HepG2 (cell line): ENCODE measurements around the gene GLTPD2. TPM values are rescaled to one million over a fixed set of nuclear protein-coding genes. Genes with fewer than 3 reads are reported as not detected.
A peak's percentile ranks its signal among the peaks of the same experiment; 100 is the strongest.

Experiments used
- ARNT2 ChIP-seq: sonication (generic); formaldehyde crosslinking; IDR thresholded peaks from 2 replicates; pipeline ENCODE4 v1.8.0; 2022; ENCODE audit warnings: mild to moderate bottlenecking, low read depth, missing genetic modification reagents, moderate library complexity
- BCL6 ChIP-seq: IDR thresholded peaks from 2 replicates; pipeline ENCODE4 v1.6.1; 2016; ENCODE audit warnings: missing genetic modification reagents, missing compliant biosample characterization
- CC2D1A ChIP-seq: sonication (generic); formaldehyde crosslinking; IDR thresholded peaks from 2 replicates; pipeline ENCODE4 v1.8.1; 2023; ENCODE audit warnings: mild to moderate bottlenecking, missing genetic modification reagents
- MAFF ChIP-seq: IDR thresholded peaks from 2 replicates; pipeline ENCODE4 v1.6.1; 2011; ENCODE audit warnings: low read depth, low read length, improper control_type of control experiment
- MBNL3 ChIP-seq: fragments of 250-450 bp; sonication (Bioruptor Pico); conservative IDR thresholded peaks from 2 replicates; pipeline ENCODE4 v1.8.0; 2022; ENCODE audit warnings: mild to moderate bottlenecking, inconsistent platforms
- NFYB ChIP-seq: sonication (generic); formaldehyde crosslinking; IDR thresholded peaks from 2 replicates; pipeline ENCODE4 v1.4.0; 2020; ENCODE audit warnings: missing genetic modification reagents
- PAX8 ChIP-seq: sonication (generic); formaldehyde crosslinking; IDR thresholded peaks from 2 replicates; pipeline ENCODE4 v1.8.0; 2022; ENCODE audit warnings: mild to moderate bottlenecking, missing genetic modification reagents, borderline replicate concordance
- POLR2AphosphoS2 ChIP-seq: IDR thresholded peaks from 2 replicates; pipeline ENCODE4 v1.6.1; 2011; ENCODE audit warnings: low read depth, low read length, improper control_type of control experiment
- SKI ChIP-seq: fragments of 450-650 bp; IDR thresholded peaks from one replicate; pipeline ENCODE4 v1.6.1; 2018; ENCODE audit warnings: mild to moderate bottlenecking; ENCODE audit not compliant: partially characterized antibody
- SP1 ChIP-seq, 2 experiments: fragments of 450-650 bp in 1 of 2; sonication (generic) in 1 of 2; formaldehyde crosslinking in 1 of 2; IDR thresholded peaks; 2 replicates each; pipeline versions ENCODE4 v1.4.0 to v1.6.1; 2016 to 2020; ENCODE audit warnings: missing genetic modification reagents in 1 of 2
- ZFP36 ChIP-seq: fragments of 150-350 bp; IDR thresholded peaks from 2 replicates; pipeline ENCODE4 v1.6.1; 2018; ENCODE audit warnings: borderline replicate concordance, low read length, low read depth; ENCODE audit not compliant: partially characterized antibody
- ZNF550 ChIP-seq: sonication (generic); formaldehyde crosslinking; IDR thresholded peaks from 2 replicates; pipeline ENCODE4 v1.4.0; 2020; ENCODE audit warnings: mild to moderate bottlenecking, missing genetic modification reagents, borderline replicate concordance
- polyA plus RNA-seq, 8 experiments: library from polyadenylated mRNA; depleted of rRNA in 3 of 8; stranded (reverse) in 7 of 8; unstranded in 1 of 8; fragments of >200 nt; fragmentation: Illumina TruSeq in 4 of 8; extraction: Trizol in 4 of 8; gene quantifications; 2 replicates each; pipeline versions ENCODE4 v1.2.1 to v1.2.3, GENCODE V29; 2011 to 2016; ENCODE audit warnings: low read depth in 4 of 8, missing spikeins in 1 of 8, mixed read lengths in 1 of 8; ENCODE audit not compliant: insufficient read depth in 1 of 8
- total RNA-seq, 5 experiments: library from RNA; depleted of rRNA; stranded (reverse); fragments of >200 nt; fragmentation: Illumina TruSeq; extraction: Trizol; gene quantifications; 2 replicates each; pipeline ENCODE4 v1.2.3, GENCODE V29; 2016; ENCODE audit warnings: low read depth in 1 of 5
- TF ChIP-seq, protein P1 (sequence below): IDR thresholded peaks from 2 replicates; pipeline ENCODE4 v1.6.1; 2016; ENCODE audit warnings: mild to moderate bottlenecking
- TF ChIP-seq, protein P2 (sequence below): sonication (generic); formaldehyde crosslinking; IDR thresholded peaks from 2 replicates; pipeline ENCODE4 v1.4.0; 2020; ENCODE audit warnings: mild to moderate bottlenecking, missing genetic modification reagents
- TF ChIP-seq, protein P3 (sequence below), 2 experiments: sonication (generic) in 1 of 2; formaldehyde crosslinking in 1 of 2; IDR thresholded peaks; 2 replicates each; pipeline versions ENCODE4 v1.4.0 to v1.6.1; 2018 to 2020; ENCODE audit warnings: missing genetic modification reagents in 2 of 2, borderline replicate concordance in 1 of 2, low read depth in 1 of 2, mild to moderate bottlenecking in 1 of 2, missing biosample characterization in 1 of 2
- TF ChIP-seq, protein P4 (sequence below): sonication (generic); formaldehyde crosslinking; IDR thresholded peaks from 2 replicates; pipeline ENCODE4 v1.4.0; 2020; ENCODE audit warnings: mild to moderate bottlenecking, missing genetic modification reagents

The GLTPD2 gene
- total and polyA plus RNA-seq, 2 of the 13 experiments (the other 11 are each of a cell fraction or from before 2014, with no cell fraction given): 7.5 to 12.9 TPM

DNA sequence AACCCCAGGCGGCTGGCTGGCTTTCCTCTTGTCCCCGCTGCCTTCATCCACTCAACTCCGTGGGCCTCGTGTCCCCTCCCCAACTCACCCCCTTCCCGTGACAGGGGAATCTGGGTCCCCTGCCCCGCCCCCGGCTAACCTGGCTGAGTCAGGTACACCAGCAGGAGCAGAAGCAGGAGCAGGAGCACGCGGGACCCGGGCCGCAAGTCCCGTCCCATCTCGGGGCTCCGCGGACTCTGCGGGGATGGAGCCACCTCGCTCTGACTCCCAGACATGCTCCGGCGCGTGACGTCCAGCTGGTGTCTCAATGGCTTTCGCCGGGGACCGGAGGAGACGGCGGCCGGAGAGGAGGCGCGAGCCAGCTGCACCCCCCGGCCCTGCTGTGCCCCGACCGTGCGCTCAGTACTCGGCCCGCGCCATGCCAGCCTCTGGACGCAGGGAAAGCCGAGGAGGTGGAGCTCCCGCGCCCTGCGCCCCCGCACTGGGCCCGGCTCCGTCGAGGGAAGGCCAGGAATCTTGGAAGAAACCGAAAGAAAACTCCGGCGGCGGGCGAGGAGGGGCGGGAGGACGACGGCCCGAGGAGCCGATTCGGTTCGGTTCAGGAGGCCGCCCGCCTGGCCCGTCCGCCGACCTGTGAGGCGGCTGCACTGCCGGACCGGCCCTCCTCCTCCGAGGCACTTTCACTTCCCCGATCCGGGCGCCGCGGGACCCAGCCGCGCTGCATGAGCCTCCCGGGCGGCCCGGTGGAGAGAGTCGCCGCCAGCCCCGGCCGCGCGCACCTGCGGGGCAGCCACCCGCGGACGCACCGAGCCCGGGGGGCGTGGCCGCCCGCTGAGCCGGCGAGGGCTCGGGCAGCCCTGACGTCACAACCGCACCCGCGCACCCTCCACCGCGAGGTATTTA, 49.4 kb upstream of the GLTPD2 start, which contains the start of the genes CXCL16 and ZMYND15 (continued):
- TF ChIP-seq ZNF550 (CRISPR knock-in tag): no peak
- no peak for TF ChIP-seq BCL6 (CRISPR knock-in tag)
- TF ChIP-seq, protein P1, sequence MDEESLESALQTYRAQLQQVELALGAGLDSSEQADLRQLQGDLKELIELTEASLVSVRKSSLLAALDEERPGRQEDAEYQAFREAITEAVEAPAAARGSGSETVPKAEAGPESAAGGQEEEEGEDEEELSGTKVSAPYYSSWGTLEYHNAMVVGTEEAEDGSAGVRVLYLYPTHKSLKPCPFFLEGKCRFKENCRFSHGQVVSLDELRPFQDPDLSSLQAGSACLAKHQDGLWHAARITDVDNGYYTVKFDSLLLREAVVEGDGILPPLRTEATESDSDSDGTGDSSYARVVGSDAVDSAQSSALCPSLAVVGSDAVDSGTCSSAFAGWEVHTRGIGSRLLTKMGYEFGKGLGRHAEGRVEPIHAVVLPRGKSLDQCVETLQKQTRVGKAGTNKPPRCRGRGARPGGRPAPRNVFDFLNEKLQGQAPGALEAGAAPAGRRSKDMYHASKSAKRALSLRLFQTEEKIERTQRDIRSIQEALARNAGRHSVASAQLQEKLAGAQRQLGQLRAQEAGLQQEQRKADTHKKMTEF: peak; percentile 76; the same call in 1 of the 2 replicates
- TF ChIP-seq, protein P2, sequence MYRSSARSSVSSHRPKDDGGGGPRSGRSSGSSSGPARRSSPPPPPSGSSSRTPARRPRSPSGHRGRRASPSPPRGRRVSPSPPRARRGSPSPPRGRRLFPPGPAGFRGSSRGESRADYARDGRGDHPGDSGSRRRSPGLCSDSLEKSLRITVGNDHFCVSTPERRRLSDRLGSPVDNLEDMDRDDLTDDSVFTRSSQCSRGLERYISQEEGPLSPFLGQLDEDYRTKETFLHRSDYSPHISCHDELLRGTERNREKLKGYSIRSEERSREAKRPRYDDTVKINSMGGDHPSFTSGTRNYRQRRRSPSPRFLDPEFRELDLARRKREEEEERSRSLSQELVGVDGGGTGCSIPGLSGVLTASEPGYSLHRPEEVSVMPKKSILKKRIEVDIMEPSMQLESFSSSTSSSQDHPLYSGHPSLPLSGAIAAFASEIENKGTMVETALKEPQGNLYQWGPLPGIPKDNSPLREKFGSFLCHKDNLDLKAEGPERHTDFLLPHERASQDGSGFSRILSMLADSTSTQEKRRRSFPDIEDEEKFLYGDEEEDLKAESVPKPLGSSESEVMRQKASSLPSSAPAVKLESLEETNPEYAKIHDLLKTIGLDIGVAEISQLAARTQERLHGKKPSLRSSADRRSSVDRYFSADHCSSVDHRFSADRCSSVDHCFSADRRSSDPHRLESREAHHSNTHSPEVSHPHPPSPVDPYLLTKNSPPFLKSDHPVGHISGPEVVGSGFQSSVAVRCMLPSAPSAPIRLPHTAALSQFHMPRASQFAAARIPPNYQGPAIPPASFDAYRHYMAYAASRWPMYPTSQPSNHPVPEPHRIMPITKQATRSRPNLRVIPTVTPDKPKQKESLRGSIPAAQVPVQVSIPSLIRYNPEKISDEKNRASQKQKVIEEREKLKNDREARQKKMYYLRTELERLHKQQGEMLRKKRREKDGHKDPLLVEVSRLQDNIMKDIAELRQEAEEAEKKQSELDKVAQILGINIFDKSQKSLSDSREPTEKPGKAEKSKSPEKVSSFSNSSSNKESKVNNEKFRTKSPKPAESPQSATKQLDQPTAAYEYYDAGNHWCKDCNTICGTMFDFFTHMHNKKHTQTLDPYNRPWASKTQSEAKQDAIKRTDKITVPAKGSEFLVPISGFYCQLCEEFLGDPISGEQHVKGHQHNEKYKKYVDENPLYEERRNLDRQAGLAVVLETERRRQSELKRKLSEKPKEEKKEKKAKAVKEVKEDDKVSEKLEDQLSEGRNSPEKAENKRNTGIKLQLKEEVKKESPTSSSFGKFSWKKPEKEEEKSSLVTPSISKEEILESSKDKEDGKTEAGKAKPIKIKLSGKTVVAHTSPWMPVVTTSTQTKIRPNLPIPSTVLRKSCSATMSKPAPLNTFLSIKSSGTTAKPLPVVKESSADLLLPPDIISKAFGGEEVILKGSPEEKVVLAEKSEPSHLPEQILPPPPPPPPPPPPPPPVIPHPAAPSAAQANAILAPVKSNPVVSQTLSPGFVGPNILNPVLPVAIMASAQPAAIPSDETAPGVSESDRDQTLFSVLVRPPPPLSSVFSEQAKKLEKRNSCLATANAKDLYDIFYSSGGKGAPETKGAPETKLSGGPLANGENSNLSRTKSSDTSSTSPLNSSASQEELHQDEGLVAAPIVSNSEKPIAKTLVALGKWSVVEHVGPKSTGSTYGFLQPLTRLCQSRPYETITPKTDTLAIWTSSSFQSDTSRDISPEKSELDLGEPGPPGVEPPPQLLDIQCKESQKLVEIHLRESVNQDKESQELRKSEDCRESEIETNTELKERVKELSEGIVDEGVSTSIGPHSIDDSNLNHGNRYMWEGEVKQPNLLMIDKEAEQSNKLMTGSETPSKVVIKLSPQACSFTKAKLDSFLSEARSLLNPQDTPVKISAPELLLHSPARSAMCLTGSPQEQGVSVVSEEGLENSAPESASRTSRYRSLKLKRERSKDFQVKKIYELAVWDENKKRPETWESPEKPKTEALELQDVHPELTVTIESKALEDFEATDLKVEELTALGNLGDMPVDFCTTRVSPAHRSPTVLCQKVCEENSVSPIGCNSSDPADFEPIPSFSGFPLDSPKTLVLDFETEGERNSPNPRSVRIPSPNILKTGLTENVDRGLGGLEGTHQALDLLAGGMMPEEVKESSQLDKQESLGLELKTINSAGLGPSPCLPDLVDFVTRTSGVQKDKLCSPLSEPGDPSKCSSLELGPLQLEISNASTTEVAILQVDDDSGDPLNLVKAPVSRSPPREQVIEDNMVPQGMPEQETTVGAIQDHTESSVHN (CRISPR knock-in tag): no peak; the same call in 1 of the 2 replicates
- TF ChIP-seq NFYB (CRISPR knock-in tag): no peak
- no peak for TF ChIP-seq SP1 (IDR thresholded peaks at IDR 0.05)
- no peak; the same call in 1 of the 2 replicates for TF ChIP-seq SP1 (CRISPR knock-in tag; IDR thresholded peaks at IDR 0.05)
- TF ChIP-seq ARNT2 (CRISPR knock-in tag): peak; percentile 56; the same call in 1 of the 2 replicates
- TF ChIP-seq, protein P3, sequence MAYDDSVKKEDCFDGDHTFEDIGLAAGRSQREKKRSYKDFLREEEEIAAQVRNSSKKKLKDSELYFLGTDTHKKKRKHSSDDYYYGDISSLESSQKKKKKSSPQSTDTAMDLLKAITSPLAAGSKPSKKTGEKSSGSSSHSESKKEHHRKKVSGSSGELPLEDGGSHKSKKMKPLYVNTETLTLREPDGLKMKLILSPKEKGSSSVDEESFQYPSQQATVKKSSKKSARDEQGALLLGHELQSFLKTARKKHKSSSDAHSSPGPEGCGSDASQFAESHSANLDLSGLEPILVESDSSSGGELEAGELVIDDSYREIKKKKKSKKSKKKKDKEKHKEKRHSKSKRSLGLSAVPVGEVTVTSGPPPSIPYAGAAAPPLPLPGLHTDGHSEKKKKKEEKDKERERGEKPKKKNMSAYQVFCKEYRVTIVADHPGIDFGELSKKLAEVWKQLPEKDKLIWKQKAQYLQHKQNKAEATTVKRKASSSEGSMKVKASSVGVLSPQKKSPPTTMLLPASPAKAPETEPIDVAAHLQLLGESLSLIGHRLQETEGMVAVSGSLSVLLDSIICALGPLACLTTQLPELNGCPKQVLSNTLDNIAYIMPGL (CRISPR knock-in tag; IDR thresholded peaks at IDR 0.05; ENCODE audit: borderline replicate concordance in 1 of 2, low read depth in 1 of 2): peak in 1 of 2 experiments; percentile 85; a peak in 2 of 4 replicates
- no peak for TF ChIP-seq ZFP36
- no peak; the same call in 1 of the 2 replicates for TF ChIP-seq PAX8 (CRISPR knock-in tag)
- TF ChIP-seq CC2D1A: no peak
- TF ChIP-seq SKI: no peak
- TF ChIP-seq POLR2AphosphoS2: no peak
- TF ChIP-seq, protein P4, sequence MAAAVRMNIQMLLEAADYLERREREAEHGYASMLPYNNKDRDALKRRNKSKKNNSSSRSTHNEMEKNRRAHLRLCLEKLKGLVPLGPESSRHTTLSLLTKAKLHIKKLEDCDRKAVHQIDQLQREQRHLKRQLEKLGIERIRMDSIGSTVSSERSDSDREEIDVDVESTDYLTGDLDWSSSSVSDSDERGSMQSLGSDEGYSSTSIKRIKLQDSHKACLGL (CRISPR knock-in tag): peak; percentile 83; the same call in 1 of the 2 replicates
- TF ChIP-seq MBNL3 (CRISPR knock-in tag): no peak
- no peak for TF ChIP-seq MAFF
